Naive thymus-derived CD4-positive, alpha-beta T cell (primary cell): Measurements from ENCODE around the gene HYOU1. TPM values are rescaled to one million over a fixed set of nuclear protein-coding genes. Genes with fewer than 3 reads are reported as not detected.
"Not testable (repeated sequence)": the region's sequence is repeated elsewhere in the genome, so short reads cannot be mapped to it uniquely, and the experiment has no call there.

ENCODE experiments used
- ATAC-seq: fragments of 150-1000 bp; cut with Tn5 transposase; 2 replicates; pipeline ENCODE4 v1.10.0; 2021; ENCODE audit warnings: mild to moderate bottlenecking, moderate library complexity
- CTCF ChIA-PET: fragments of 350-600 bp; sonication (Branson Sonifier 250); formaldehyde crosslinking; loops from one replicate; lab custom pipeline; 2021; ENCODE audit warnings: antibody characterized with exemption; lab: Charles Lee
- POLR2A ChIA-PET: fragments of 350-600 bp; sonication (Branson Sonifier 250); formaldehyde crosslinking; loops from one replicate; lab custom pipeline; 2021; ENCODE audit warnings: antibody characterized with exemption, inconsistent platforms; lab: Charles Lee
- DNase-seq, 9 donors: peaks; one replicate each; pipeline versions ENCODE4 v3.0.0 to v3.0.0-alpha.2; 2020 to 2022; ENCODE audit warnings: mixed read lengths in 1 of 9
- H3K27ac ChIP-seq: one replicate; pipeline ENCODE4 v1.7.0; 2013; ENCODE audit warnings: mild to moderate bottlenecking, low read depth, low read length, moderate library complexity
- H3K27me3 ChIP-seq, 2 donors: one replicate each; pipeline ENCODE4 v1.7.0; 2013; ENCODE audit warnings: low read length in 2 of 2, mild to moderate bottlenecking in 2 of 2, moderate library complexity in 2 of 2; ENCODE audit not compliant: control insufficient read depth in 2 of 2, insufficient read depth in 2 of 2
- H3K36me3 ChIP-seq, 3 experiments: 1 replicate in 2 of 3; 2 replicates in 1 of 3; pipeline ENCODE4 v1.7.0; 2013; ENCODE audit warnings: low read length in 3 of 3, mild to moderate bottlenecking in 3 of 3, moderate library complexity in 1 of 3; ENCODE audit not compliant: insufficient read depth in 3 of 3, control insufficient read depth in 2 of 3
- H3K4me1 ChIP-seq, 2 donors: one replicate each; pipeline ENCODE4 v1.7.0; 2013; ENCODE audit warnings: low read length in 2 of 2, mild to moderate bottlenecking in 2 of 2, moderate library complexity in 1 of 2; ENCODE audit not compliant: control insufficient read depth in 2 of 2, insufficient read depth in 2 of 2
- H3K4me3 ChIP-seq: 2 replicates; pipeline ENCODE4 v1.7.0; 2013; ENCODE audit warnings: mild to moderate bottlenecking, low read length
- H3K9me3 ChIP-seq, 3 experiments: 1 replicate in 2 of 3; 2 replicates in 1 of 3; pipeline ENCODE4 v1.7.0; 2013; ENCODE audit warnings: low read length in 3 of 3; ENCODE audit not compliant: control insufficient read depth in 2 of 3
- H3K27ac Mint-ChIP-seq, 9 donors: one replicate each; pipeline ENCODE4 v1.8.0; 2020 to 2022; ENCODE audit warnings: mixed read lengths in 9 of 9, mild to moderate bottlenecking in 8 of 9, moderate library complexity in 5 of 9, inconsistent platforms in 2 of 9
- H3K27me3 Mint-ChIP-seq, 5 donors: one replicate each; pipeline ENCODE4 v1.8.0; 2021 to 2022; ENCODE audit warnings: mixed read lengths in 5 of 5, mild to moderate bottlenecking in 1 of 5
- H3K36me3 Mint-ChIP-seq, 5 donors: one replicate each; pipeline ENCODE4 v1.8.0; 2020 to 2022; ENCODE audit warnings: mixed read lengths in 5 of 5, mild to moderate bottlenecking in 3 of 5, inconsistent platforms in 1 of 5
- H3K4me1 Mint-ChIP-seq, 7 donors: one replicate each; pipeline ENCODE4 v1.8.0; 2020 to 2022; ENCODE audit warnings: mixed read lengths in 7 of 7, mild to moderate bottlenecking in 3 of 7, inconsistent platforms in 1 of 7
- H3K4me3 Mint-ChIP-seq, 10 donors: one replicate each; pipeline ENCODE4 v1.8.0; 2020 to 2022; ENCODE audit warnings: mild to moderate bottlenecking in 10 of 10, mixed read lengths in 10 of 10, moderate library complexity in 6 of 10, inconsistent platforms in 2 of 10
- H3K9me3 Mint-ChIP-seq, 11 donors: one replicate each; pipeline ENCODE4 v1.8.0; 2020 to 2022; ENCODE audit warnings: mixed read lengths in 11 of 11, mild to moderate bottlenecking in 4 of 11, inconsistent platforms in 1 of 11, moderate library complexity in 1 of 11
- intact Hi-C, 2 donors: fragments of 100-400 bp; cut with micrococcal nuclease; formaldehyde crosslinking; loops; one replicate each; pipeline ENCODE4 v1.15.1; 2023
- polyA plus RNA-seq, 2 donors: library from polyadenylated mRNA; unstranded; fragments of 300-500 nt; fragmentation: Illumina TruSeq; gene quantifications; one replicate each; pipeline ENCODE4 v1.2.3, GENCODE V29; 2021
- total RNA-seq, 6 experiments: library from RNA in 5 of 6; stranded (reverse) in 5 of 6; gene quantifications; 1 replicate in 5 of 6; 2 replicates in 1 of 6; pipeline ENCODE4 v1.2.3 and lab custom pipeline; 2021 to 2026

Gene HYOU1
- total RNA-seq, result 100 to 1,000 TPM in 3 of 5 experiments, 10 to 100 TPM in 2; 77.8 to 198 (median 110) TPM
- polyA plus RNA-seq, result 10 to 100 TPM; 11.3 to 18.3 TPM
- 116 reads per million, percentile 87 among the genes with 10 or more reads in this experiment for total RNA-seq (lab: John Stamatoyannopoulos, UW)

GRCh38 chr11:119057000-119057769, at the start of gene HYOU1:
Gene HYOU1, minus strand, starts transcription at chr11:119057205. Its CDS starts 1,045 bp downstream, at chr11:119056160.
- H3K27ac ChIP-seq, result peak within 1 kb of the TSS; percentile 96
- CTCF ChIA-PET, result interaction anchor here (0.6 to 2.0 kb wide), 3 partner anchors 10 to 390 kb away, joined by 3 to 8 read pairs (median 5); partner anchors contain the start of genes SLC37A4 and VPS11
- POLR2A ChIA-PET, result interaction anchor here (0.6 to 6.6 kb wide), 21 partner anchors 9 to 269 kb away, joined by 3 to 63 read pairs (median 4); partner anchors contain the start of genes C2CD2L, DPAGT1, HINFP and HMBS
- Mint-ChIP-seq H3K4me1 (peaks cover 22 to 44% (median 35%) of the 10 kb centered on the region in 7 donors), H3K9me3 (no peaks in the 10 kb centered on the region), H3K4me3 (peak within 1 kb of the TSS; percentile 90 to 99 (median 95)), H3K36me3 (peaks cover 0 to 28% (median 17%) of the 10 kb centered on the region in 5 donors), H3K27ac (peak within 1 kb of the TSS; percentile 86 to 99 (median 95)), H3K27me3 (no peaks in the 10 kb centered on the region)
- DNase-seq (peak; percentile 97 to 98 (median 98)), ATAC-seq (peak; percentile 98)
- peaks cover 4 to 30% (median 23%) of the 10 kb centered on the region in 3 experiments for H3K36me3 ChIP-seq
- no peaks in the 10 kb centered on the region for H3K9me3 ChIP-seq
- peaks cover 18 to 20% of the 10 kb centered on the region in 2 donors for H3K4me1 ChIP-seq
- H3K27me3 ChIP-seq, result no peaks in the 10 kb centered on the region
- intact Hi-C loops, result loop anchor here (1.0 to 2.0 kb wide), 14 partner anchors 10 to 324 kb away; partner anchors contain the start of genes CENATAC (in 2 of the 2), HINFP (in 2 of the 2), RPS25 (in 2 of the 2) and SLC37A4 (in 2 of the 2)
- H3K4me3 ChIP-seq, result peak within 1 kb of the TSS; percentile 73

- H3K36me3 Mint-ChIP-seq, result peaks cover 0 to 4% (median 0%) of the 10 kb centered on the region in 5 donors
- H3K9me3 Mint-ChIP-seq, result no peaks in the 10 kb centered on the region
- H3K36me3 ChIP-seq, result peaks cover 0 to 4% (median 0%) of the 10 kb centered on the region in 3 experiments
- H3K4me1 Mint-ChIP-seq, result peaks cover 30 to 70% (median 54%) of the 10 kb centered on the region in 7 donors
- H3K27me3 ChIP-seq, result no peaks in the 10 kb centered on the region
- peak overlapping the region; percentile 41 to 100 (median 82) for H3K4me3 Mint-ChIP-seq
- POLR2A ChIA-PET, result interaction anchor here (0.8 to 20.2 kb wide), 4 partner anchors 9 to 532 kb away, joined by 3 to 435 read pairs (median 3); partner anchors contain the start of genes ARCN1 and HINFP
- CTCF ChIA-PET, result no interaction called here
- H3K4me1 ChIP-seq, result peaks cover 24 to 30% of the 10 kb centered on the region in 2 donors
- ATAC-seq, result no peak
- peak in 1 of 9 donors; percentile 17 for DNase-seq
- H3K27ac ChIP-seq, result no peak overlapping the region
- H3K4me3 ChIP-seq, result no peak overlapping the region
- no peaks in the 10 kb centered on the region for H3K27me3 Mint-ChIP-seq
- H3K27ac Mint-ChIP-seq, result peak overlapping the region; percentile 85 to 99 (median 99)
- intact Hi-C loops, result loop anchor here (2.0 to 5.0 kb wide), 7 partner anchors 73 to 1871 kb away; partner anchors contain the start of genes BCL9L (in 1 of the 2), CENATAC (in 1 of the 2), DDX6 (in 1 of the 2) and KMT2A (in 1 of the 2)
- no peaks in the 10 kb centered on the region for H3K9me3 ChIP-seq
These were observed 46.8 kb upstream of the HYOU1 start for GRCh38 chr11:119103793-119104192.

DNA sequence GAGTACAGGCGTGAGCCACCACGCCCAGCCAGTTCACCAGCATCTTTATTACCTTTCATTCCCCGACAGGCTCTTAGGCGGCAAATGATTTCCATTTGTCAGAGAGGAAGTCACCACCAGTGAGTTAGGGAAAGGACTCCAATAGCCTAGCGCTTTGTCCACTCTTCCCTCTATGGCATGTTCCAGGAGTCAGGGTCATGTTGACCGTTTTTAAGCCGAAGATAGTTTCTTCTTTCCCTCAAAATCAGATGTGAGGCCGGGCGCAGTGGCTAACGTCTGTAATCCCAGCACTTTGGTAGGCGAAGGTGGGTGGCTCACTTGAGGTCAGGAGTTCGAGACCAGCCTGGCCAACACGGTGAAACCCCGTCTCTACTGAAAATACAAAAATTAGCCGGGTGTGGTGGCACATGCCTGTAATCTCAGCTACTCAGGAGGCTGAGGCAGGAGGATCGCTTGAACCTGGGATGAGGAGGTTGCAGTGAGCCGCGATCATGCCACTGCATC, 46.2 kb upstream of the HYOU1 start:
- POLR2A ChIA-PET, result interaction anchor here (0.7 to 20.2 kb wide), 11 partner anchors 9 to 534 kb away, joined by 3 to 435 read pairs (median 4); partner anchors contain the start of genes CENATAC, HINFP, HMBS and RPS25

GRCh38 chr11:119101759-119102423, 44.9 kb upstream of the HYOU1 start, which contains the start of gene DPAGT1:
Gene DPAGT1, minus strand, starts transcription at chr11:119101853. Its CDS starts 198 bp downstream, at chr11:119101655.
- ChIA-PET POLR2A (interaction anchor here (0.8 to 20.2 kb wide), 28 partner anchors 10 to 760 kb away, joined by 3 to 435 read pairs (median 4); partner anchors contain the start of genes ABCG4, CENATAC, HINFP and HMBS), CTCF (interaction anchor here (0.9 to 1.8 kb wide), 14 partner anchors 10 to 204 kb away, joined by 3 to 9 read pairs (median 4); partner anchors contain the start of genes CBL, HINFP, HMBS and NLRX1)
- peak; percentile 90 for ATAC-seq
- peaks cover 21 to 26% of the 10 kb centered on the region in 2 donors for H3K4me1 ChIP-seq
- peak within 1 kb of the TSS; percentile 79 for H3K4me3 ChIP-seq
- H3K27me3 ChIP-seq, result no peaks in the 10 kb centered on the region
- H3K36me3 ChIP-seq, result peaks cover 9 to 14% (median 12%) of the 10 kb centered on the region in 3 experiments
- Mint-ChIP-seq H3K4me1 (peaks cover 24 to 64% (median 50%) of the 10 kb centered on the region in 7 donors), H3K4me3 (peak within 1 kb of the TSS; percentile 91 to 100 (median 96)), H3K9me3 (no peaks in the 10 kb centered on the region), H3K27me3 (no peaks in the 10 kb centered on the region), H3K27ac (peak within 1 kb of the TSS; percentile 98 to 100 (median 99)), H3K36me3 (peaks cover 0 to 17% (median 10%) of the 10 kb centered on the region in 5 donors)
- intact Hi-C loops, result loop anchor here (1.0 to 5.0 kb wide), 17 partner anchors 8 to 1870 kb away; partner anchors contain the start of genes CENATAC (in 2 of the 2), HINFP (in 2 of the 2), HYOU1 (in 2 of the 2) and RPS25 (in 2 of the 2)
- H3K27ac ChIP-seq, result peak within 1 kb of the TSS; percentile 95
- DNase-seq, result peak; percentile 68 to 90 (median 86)
- no peaks in the 10 kb centered on the region for H3K9me3 ChIP-seq

More for the DNA sequence above, 46.2 kb upstream of the HYOU1 start:
- H3K4me3 ChIP-seq, H3K9me3 Mint-ChIP-seq, H3K9me3 ChIP-seq, ATAC-seq, H3K36me3 ChIP-seq, H3K27me3 ChIP-seq, DNase-seq, H3K36me3 Mint-ChIP-seq, H3K27me3 Mint-ChIP-seq: not testable (repeated sequence)
- Histone ChIP-seq H3K4me1 (peaks cover 22 to 27% of the 10 kb centered on the region in 2 donors), H3K27ac (peak overlapping the region; percentile 95)
- intact Hi-C loops, result loop anchor here (2.0 to 5.0 kb wide), 7 partner anchors 72 to 1871 kb away; partner anchors contain the start of genes BCL9L (in 1 of the 2), CENATAC (in 1 of the 2), DDX6 (in 1 of the 2) and KMT2A (in 1 of the 2)
- peaks cover 24 to 67% (median 50%) of the 10 kb centered on the region in 7 donors for H3K4me1 Mint-ChIP-seq
- H3K27ac Mint-ChIP-seq, result peak overlapping the region; percentile 98 to 100 (median 99)
- H3K4me3 Mint-ChIP-seq, result peak overlapping the region; percentile 53 to 100 (median 94)
- CTCF ChIA-PET, result interaction anchor here (0.7 to 1.8 kb wide), 6 partner anchors 13 to 235 kb away, joined by 3 to 9 read pairs (median 4); partner anchors contain the start of genes HINFP, HMBS and RPS25

GRCh38 chr11:119100994-119101758, 44.2 kb upstream of the HYOU1 start:
- H3K27me3 ChIP-seq, result no peaks in the 10 kb centered on the region
- H3K27ac ChIP-seq, result peak overlapping the region; percentile 95
- Mint-ChIP-seq H3K4me3 (peak overlapping the region; percentile 91 to 100 (median 96)), H3K4me1 (peaks cover 22 to 60% (median 49%) of the 10 kb centered on the region in 7 donors), H3K9me3 (no peaks in the 10 kb centered on the region), H3K27me3 (no peaks in the 10 kb centered on the region), H3K27ac (peak overlapping the region; percentile 98 to 100 (median 99)), H3K36me3 (peaks cover 4 to 17% (median 11%) of the 10 kb centered on the region in 5 donors)
- H3K9me3 ChIP-seq, result no peaks in the 10 kb centered on the region
- peak overlapping the region; percentile 79 for H3K4me3 ChIP-seq
- POLR2A ChIA-PET, result interaction anchor here (0.8 to 20.2 kb wide), 20 partner anchors 10 to 760 kb away, joined by 3 to 435 read pairs (median 5); partner anchors contain the start of genes ABCG4, CENATAC, HINFP and HMBS
- H3K4me1 ChIP-seq, result peaks cover 16 to 20% of the 10 kb centered on the region in 2 donors
- no peak for DNase-seq
- intact Hi-C loops, result loop anchor here (1.0 to 5.0 kb wide), 9 partner anchors 16 to 1869 kb away; partner anchors contain the start of genes CENATAC (in 2 of the 2), VPS11 (in 2 of the 2), BCL9L (in 1 of the 2) and DDX6 (in 1 of the 2)
- H3K36me3 ChIP-seq, result peaks cover 9 to 21% (median 17%) of the 10 kb centered on the region in 3 experiments
- CTCF ChIA-PET, result interaction anchor here (0.9 to 1.8 kb wide), 9 partner anchors 11 to 204 kb away, joined by 3 to 9 read pairs (median 4); partner anchors contain the start of genes CBL, HINFP and NLRX1
- no peak for ATAC-seq
